A549 (cell line): ENCODE results near the gene PDE10A. TPM values are rescaled to one million over a fixed set of nuclear protein-coding genes. Genes with fewer than 3 reads are reported as not detected.

Experiments
- ATAC-seq, 2 experiments: fragments of 200-7000 bp in 1 of 2; fragments of >200 bp in 1 of 2; cut with Nextera tagmentation in 1 of 2; cut with Tn5 transposase in 1 of 2; 3 replicates each; pipeline versions ENCODE4 v1.8.0 to v1.9.1; 2018 to 2020; ENCODE audit warnings: mild to moderate bottlenecking in 1 of 2, moderate library complexity in 1 of 2
- CTCF ChIA-PET: fragments of 300-600 bp; sonication (Branson Sonifier 250); formaldehyde crosslinking; extraction: SDS; loops from one replicate; lab custom pipeline; 2021; ENCODE audit warnings: antibody characterized with exemption, inconsistent platforms; lab: Yijun Ruan, JAX
- POLR2A ChIA-PET: fragments of 350-600 bp; formaldehyde crosslinking; extraction: SDS; loops from one replicate; lab custom pipeline; 2021; ENCODE audit warnings: antibody characterized with exemption, inconsistent platforms; lab: Yijun Ruan, JAX
- DNase-seq, 2 experiments: peaks; one replicate each; pipeline versions ENCODE4 v3.0.0 to v3.0.0-alpha.2; 2011 to 2016; ENCODE audit warnings: low read depth in 1 of 2, low spot score in 1 of 2
- FAIRE-seq: peaks from 2 replicates; lab custom pipeline; 2011; peaks lifted over from hg19 to GRCh38; lab: Jason Lieb, UNC
- H3K27ac ChIP-seq, 2 experiments: fragments of >200 bp; sonication (Bioruptor Twin); formaldehyde crosslinking; 3 replicates each; pipeline ENCODE4 v1.5.1; 2016 to 2017
- H3K4me1 ChIP-seq: fragments of >200 bp; sonication (Bioruptor Twin); formaldehyde crosslinking; 3 replicates; pipeline ENCODE4 v1.6.1; 2016
- H3K4me2 ChIP-seq: fragments of >200 bp; sonication (Bioruptor Twin); formaldehyde crosslinking; 3 replicates; pipeline ENCODE4 v1.6.1; 2016
- H3K4me3 ChIP-seq: fragments of >200 bp; sonication (Bioruptor Twin); formaldehyde crosslinking; 3 replicates; pipeline ENCODE4 v1.5.1; 2016
- H3K9me3 ChIP-seq: fragments of >200 bp; sonication (Bioruptor Twin); formaldehyde crosslinking; 3 replicates; pipeline ENCODE4 v1.6.1; 2016
- BCL3 ChIP-seq: fragments of >200 bp; sonication (Bioruptor Twin); formaldehyde crosslinking; IDR thresholded peaks from 3 replicates; pipeline ENCODE4 v1.6.1; 2016
- BHLHE40 ChIP-seq: IDR thresholded peaks from 2 replicates; pipeline ENCODE4 v1.6.1; 2012; ENCODE audit warnings: low read depth, low read length, inconsistent platforms
- CEBPB ChIP-seq, 2 experiments: fragments of >200 bp in 1 of 2; sonication (Bioruptor Twin) in 1 of 2; formaldehyde crosslinking in 1 of 2; IDR thresholded peaks; 2 replicates each; pipeline ENCODE4 v1.6.1; 2012 to 2016
- EHF ChIP-seq: fragments of 250-450 bp; sonication (Bioruptor Pico); IDR thresholded peaks from 2 replicates; pipeline ENCODE4 v1.5.0; 2020; ENCODE audit warnings: mild to moderate bottlenecking
- EHMT2 ChIP-seq: fragments of 200-600 bp; sonication (generic); IDR thresholded peaks from 2 replicates; pipeline ENCODE4 v1.6.1; 2016; ENCODE audit warnings: antibody characterized with exemption, low read depth, mild to moderate bottlenecking, moderate library complexity
- EP300 ChIP-seq, 2 experiments: fragments of >200 bp; sonication (Bioruptor Twin); formaldehyde crosslinking; IDR thresholded peaks; 2 replicates in 1 of 2; 3 replicates in 1 of 2; pipeline ENCODE4 v1.6.1; 2016 to 2017
- ESRRA ChIP-seq: fragments of 150-350 bp; IDR thresholded peaks from 2 replicates; pipeline ENCODE4 v1.6.1; 2014; ENCODE audit warnings: mild to moderate bottlenecking, low read length, borderline replicate concordance
- FOSB ChIP-seq: fragments of 250-450 bp; sonication (Bioruptor Pico); IDR thresholded peaks from 2 replicates; pipeline ENCODE4 v1.5.0; 2020; ENCODE audit warnings: mild to moderate bottlenecking, moderate library complexity
- FOXS1 ChIP-seq: fragments of 250-450 bp; sonication (Bioruptor Pico); IDR thresholded peaks from 2 replicates; pipeline ENCODE4 v1.5.0; 2020; ENCODE audit warnings: mild to moderate bottlenecking, moderate library complexity
- GATA3 ChIP-seq: IDR thresholded peaks from 2 replicates; pipeline ENCODE4 v1.6.1; 2012; ENCODE audit warnings: borderline replicate concordance
- HDAC2 ChIP-seq: fragments of 200-600 bp; sonication (generic); IDR thresholded peaks from 2 replicates; pipeline ENCODE4 v1.6.1; 2016
- HMGXB4 ChIP-seq: fragments of 250-450 bp; sonication (Bioruptor Pico); IDR thresholded peaks from 2 replicates; pipeline ENCODE4 v1.5.0; 2021; ENCODE audit warnings: mild to moderate bottlenecking, moderate library complexity, borderline replicate concordance
- HOXA7 ChIP-seq: fragments of 250-450 bp; sonication (Bioruptor Pico); IDR thresholded peaks from 2 replicates; pipeline ENCODE4 v1.5.0; 2020; ENCODE audit warnings: mild to moderate bottlenecking, moderate library complexity
- HOXB13 ChIP-seq: fragments of 250-450 bp; sonication (Bioruptor Pico); IDR thresholded peaks from 2 replicates; pipeline ENCODE4 v1.5.0; 2020; ENCODE audit warnings: low read depth, mild to moderate bottlenecking, moderate library complexity
- HOXB5 ChIP-seq: fragments of 250-450 bp; sonication (Bioruptor Pico); IDR thresholded peaks from 2 replicates; pipeline ENCODE4 v1.5.0; 2020; ENCODE audit warnings: mild to moderate bottlenecking, moderate library complexity
- KDM1A ChIP-seq: fragments of 200-600 bp; sonication (generic); IDR thresholded peaks from 2 replicates; pipeline ENCODE4 v1.6.1; 2016; ENCODE audit warnings: low read depth, mild to moderate bottlenecking
- KDM5A ChIP-seq: fragments of 200-600 bp; sonication (generic); IDR thresholded peaks from 2 replicates; pipeline ENCODE4 v1.6.1; 2016; ENCODE audit warnings: antibody characterized with exemption, mild to moderate bottlenecking
- MAX ChIP-seq: IDR thresholded peaks from 2 replicates; pipeline ENCODE4 v1.6.1; 2012
- NPAS2 ChIP-seq: fragments of 250-450 bp; sonication (Bioruptor Pico); IDR thresholded peaks from 2 replicates; pipeline ENCODE4 v1.8.0; 2022; ENCODE audit warnings: mild to moderate bottlenecking, moderate library complexity, borderline replicate concordance
- NR3C1 ChIP-seq: fragments of >200 bp; sonication (Bioruptor Twin); formaldehyde crosslinking; IDR thresholded peaks from 3 replicates; pipeline ENCODE4 v1.6.1; 2017
- RAD21 ChIP-seq, 2 experiments: fragments of >200 bp in 1 of 2; sonication (Bioruptor Twin) in 1 of 2; formaldehyde crosslinking in 1 of 2; IDR thresholded peaks in 1 of 2; conservative IDR thresholded peaks in 1 of 2; 2 replicates in 1 of 2; 3 replicates in 1 of 2; pipeline ENCODE4 v1.6.1; 2012 to 2018; ENCODE audit warnings: inconsistent platforms in 1 of 2
- RCOR1 ChIP-seq: fragments of 150-350 bp; IDR thresholded peaks from 2 replicates; pipeline ENCODE4 v1.6.1; 2014; ENCODE audit warnings: antibody characterized with exemption, low read length, low read depth
- RFX5 ChIP-seq: fragments of 450-650 bp; IDR thresholded peaks from 2 replicates; pipeline ENCODE4 v1.7.1; 2014; ENCODE audit warnings: antibody characterized with exemption, mild to moderate bottlenecking, moderate library complexity
- SMC3 ChIP-seq: fragments of >200 bp; sonication (Bioruptor Twin); formaldehyde crosslinking; IDR thresholded peaks from 3 replicates; pipeline ENCODE4 v1.6.1; 2018; ENCODE audit warnings: inconsistent platforms
- SREBF2 ChIP-seq: fragments of 450-650 bp; IDR thresholded peaks from 2 replicates; pipeline ENCODE4 v1.6.1; 2014; ENCODE audit warnings: mild to moderate bottlenecking, moderate library complexity
- TFCP2L1 ChIP-seq: fragments of 250-450 bp; sonication (Bioruptor Pico); IDR thresholded peaks from 2 replicates; pipeline ENCODE4 v1.5.0; 2021; ENCODE audit warnings: mild to moderate bottlenecking
- TP53 ChIP-seq: fragments of 250-450 bp; sonication (Bioruptor Pico); IDR thresholded peaks from 2 replicates; pipeline ENCODE4 v1.5.0; 2021; ENCODE audit warnings: mild to moderate bottlenecking, moderate library complexity
- USF2 ChIP-seq: fragments of 450-650 bp; IDR thresholded peaks from 2 replicates; pipeline ENCODE4 v1.6.1; 2014; ENCODE audit warnings: antibody characterized with exemption
- WGBS: methylation state at CpG from one replicate; pipeline ENCODE4 v1.1.6; 2017; ENCODE audit errors: missing lambda C conversion rate; 5-methylcytosine and 5-hydroxymethylcytosine counted together
- polyA plus RNA-seq, 4 experiments: library from polyadenylated mRNA; depleted of rRNA in 3 of 4; stranded (reverse); fragments of >200 nt; fragmentation: RNase III in 1 of 4; extraction: RNeasy Plus Mini Kit Qiagen cat#74134 plus additional on column Dnase treatment in 1 of 4; gene quantifications; 2 replicates in 3 of 4; 3 replicates in 1 of 4; pipeline ENCODE4 v1.2.3, GENCODE V29; 2011 to 2017

The PDE10A gene
- polyA plus RNA-seq, 2 of the 4 experiments (the other 2 are of a cell fraction) = 44.9 to 92.5 TPM

GRCh38 chr6:165656581-165657324 lies 6.3 kb downstream of the PDE10A start:
- no peak for ATAC-seq
- no peak for TF ChIP-seq FOXS1 (CRISPR knock-in tag)
- TF ChIP-seq RAD21 (conservative IDR thresholded peaks at IDR 0.05 in 1 of 2, IDR thresholded peaks at IDR 0.05 in 1 of 2) = no peak
- no peak for TF ChIP-seq HOXB5
- TF ChIP-seq NR3C1 = no peak
- TF ChIP-seq, all 56 proteins: peak for 0
- ChIA-PET CTCF (interaction anchor here (1.1 kb wide), 1 partner anchor 217 kb away, joined by 3 read pairs; no protein-coding TSS in a partner anchor), POLR2A (no interaction called here)
- 100% methylated on average over 8 of the region's 8 CpGs for whole genome bisulfite sequencing
- H3K4me2 ChIP-seq = no peak overlapping the region
- no peaks in the 10 kb centered on the region for H3K9me3 ChIP-seq
- no peak for FAIRE-seq
- H3K4me3 ChIP-seq = no peak overlapping the region
- H3K27ac ChIP-seq = no peak overlapping the region
- peaks cover 8% of the 10 kb centered on the region; the same call in 1 of the 3 replicates for H3K4me1 ChIP-seq
- DNase-seq = no peak

GRCh38 chr6:165655191-165655590 lies 7.8 kb downstream of the PDE10A start:
- Histone ChIP-seq H3K4me1 (peaks cover 8% of the 10 kb centered on the region; the same call in 1 of the 3 replicates), H3K4me2 (no peak overlapping the region), H3K4me3 (no peak overlapping the region), H3K27ac (no peak overlapping the region), H3K9me3 (no peaks in the 10 kb centered on the region)
- ChIA-PET CTCF (no interaction called here), POLR2A (no interaction called here)
- 95% methylated on average over 11 of the region's 11 CpGs for WGBS
- TF ChIP-seq RCOR1 (no peak), SREBF2 (no peak), KDM5A (no peak), SMC3 (no peak), EHF (CRISPR knock-in tag) (no peak), TFCP2L1 (CRISPR knock-in tag) (no peak), CEBPB (IDR thresholded peaks at IDR 0.05) (no peak), BCL3 (no peak), FOSB (CRISPR knock-in tag) (no peak), USF2 (no peak), TP53 (no peak), EHMT2 (no peak), ESRRA (no peak), FOXS1 (CRISPR knock-in tag) (no peak)
- no peak for ATAC-seq
- no peak for DNase-seq
- no peak for FAIRE-seq

- ATAC-seq (no peak), FAIRE-seq (no peak), DNase-seq (no peak)
- Histone ChIP-seq H3K4me2 (no peak overlapping the region), H3K27ac (no peak overlapping the region), H3K4me1 (peaks cover 8% of the 10 kb centered on the region; the same call in 1 of the 3 replicates), H3K4me3 (no peak overlapping the region), H3K9me3 (no peaks in the 10 kb centered on the region)
- CTCF ChIA-PET = interaction anchor here (0.7 kb wide), 1 partner anchor 452 kb away, joined by 3 read pairs; no protein-coding TSS in a partner anchor
- TF ChIP-seq KDM1A (no peak), USF2 (no peak), GATA3 (no peak), NR3C1 (no peak), HDAC2 (no peak), CEBPB (IDR thresholded peaks at IDR 0.05) (no peak), BCL3 (no peak), BHLHE40 (no peak), HOXA7 (CRISPR knock-in tag) (no peak), MAX (no peak), RFX5 (no peak), EP300 (IDR thresholded peaks at IDR 0.05) (no peak), HOXB13 (CRISPR knock-in tag) (no peak), HMGXB4 (CRISPR knock-in tag) (no peak), NPAS2 (no peak)
- POLR2A ChIA-PET = no interaction called here
- 92% methylated on average over 9 of the region's 9 CpGs for WGBS
Observed at GRCh38 chr6:165654144-165654543, 8.9 kb downstream of the PDE10A start.
